Measurements from ENCODE around the gene SCT.

DNA sequence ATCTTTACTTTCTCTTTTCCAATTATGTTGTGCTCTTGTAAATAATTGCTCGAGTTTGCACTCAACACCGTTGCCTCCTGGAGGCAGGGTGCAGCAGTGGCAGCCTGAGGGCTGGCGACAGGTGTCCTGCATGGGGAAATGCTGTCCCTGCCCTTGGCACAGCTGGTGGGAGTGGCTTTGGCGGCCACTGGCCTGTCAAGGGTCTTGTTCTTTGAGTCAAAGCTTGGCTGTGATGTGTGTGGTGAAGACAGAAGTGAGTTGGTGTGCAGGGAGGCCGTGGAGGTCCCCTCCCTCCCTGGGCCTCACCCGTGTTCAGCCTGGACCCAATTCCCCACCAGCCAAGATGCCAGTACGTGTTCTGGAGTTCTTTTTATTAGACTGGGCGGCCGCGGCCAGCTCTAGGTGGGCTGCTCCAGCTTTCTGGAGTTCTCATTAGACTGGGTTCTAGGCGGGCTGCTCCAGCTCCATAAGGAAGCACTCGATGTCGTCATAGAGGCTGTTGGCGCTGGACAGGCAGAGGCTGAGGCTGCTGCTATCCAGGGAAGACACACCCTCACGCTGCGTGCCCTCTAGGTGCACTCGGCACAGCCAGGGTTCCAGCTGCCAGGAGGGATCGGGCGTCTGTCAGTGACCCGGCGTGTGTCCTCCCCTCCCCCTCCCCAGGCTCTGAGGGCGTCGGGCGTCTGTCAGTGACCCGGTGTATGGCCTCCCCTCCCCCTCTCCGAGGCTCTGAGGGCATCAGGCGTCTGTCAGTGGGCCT, 14.6 kb downstream of the SCT start:
- TF ChIP-seq, protein P1, sequence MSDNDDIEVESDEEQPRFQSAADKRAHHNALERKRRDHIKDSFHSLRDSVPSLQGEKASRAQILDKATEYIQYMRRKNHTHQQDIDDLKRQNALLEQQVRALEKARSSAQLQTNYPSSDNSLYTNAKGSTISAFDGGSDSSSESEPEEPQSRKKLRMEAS (IDR thresholded peaks at IDR 0.05): peak; percentile 27
- TF ChIP-seq JUND (IDR thresholded peaks at IDR 0.05): no peak
- TF ChIP-seq GABPA (IDR thresholded peaks at IDR 0.05 in 1 of 2, conservative IDR thresholded peaks at IDR 0.05 in 1 of 2): no peak
- TF ChIP-seq RAD21 (IDR thresholded peaks at IDR 0.05): peak; percentile 73 to 74
- TF ChIP-seq CTCF (IDR thresholded peaks at IDR 0.05; ENCODE audit: low read depth, low read length, missing input control): peak; percentile 66
- no peak for TF ChIP-seq EGR1 (IDR thresholded peaks at IDR 0.05; ENCODE audit: low read depth in 2 of 2)
